GM19397 (cell line): Measurements from ENCODE around the gene STEAP3.

Source experiments
- ATAC-seq: cut with Tn5 transposase; IDR thresholded peaks from one replicate; pipeline ENCODE4 v1.9.1; 2021; ENCODE audit warnings: mild to moderate bottlenecking, moderate library complexity; ENCODE audit not compliant: unreplicated experiment

STEAP3 gene

DNA sequence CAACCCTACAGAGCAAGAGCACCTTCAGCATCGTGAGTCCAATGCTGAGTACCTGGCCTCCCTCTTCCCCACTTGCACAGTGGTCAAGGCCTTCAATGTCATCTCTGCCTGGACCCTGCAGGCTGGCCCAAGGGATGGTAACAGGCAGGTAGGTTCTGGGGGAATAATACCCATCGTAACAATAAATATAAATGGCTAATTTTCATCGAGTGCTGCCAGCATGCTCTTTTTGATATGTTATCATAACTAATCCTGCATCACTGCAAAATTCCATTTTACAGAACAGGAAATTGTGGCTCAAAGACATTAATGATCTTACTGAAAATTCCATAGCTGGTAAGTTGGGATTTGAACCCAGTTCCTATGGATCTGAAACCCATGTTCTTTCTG is 22.2 kb downstream of the STEAP3 start:
- no peak for ATAC-seq

DNA sequence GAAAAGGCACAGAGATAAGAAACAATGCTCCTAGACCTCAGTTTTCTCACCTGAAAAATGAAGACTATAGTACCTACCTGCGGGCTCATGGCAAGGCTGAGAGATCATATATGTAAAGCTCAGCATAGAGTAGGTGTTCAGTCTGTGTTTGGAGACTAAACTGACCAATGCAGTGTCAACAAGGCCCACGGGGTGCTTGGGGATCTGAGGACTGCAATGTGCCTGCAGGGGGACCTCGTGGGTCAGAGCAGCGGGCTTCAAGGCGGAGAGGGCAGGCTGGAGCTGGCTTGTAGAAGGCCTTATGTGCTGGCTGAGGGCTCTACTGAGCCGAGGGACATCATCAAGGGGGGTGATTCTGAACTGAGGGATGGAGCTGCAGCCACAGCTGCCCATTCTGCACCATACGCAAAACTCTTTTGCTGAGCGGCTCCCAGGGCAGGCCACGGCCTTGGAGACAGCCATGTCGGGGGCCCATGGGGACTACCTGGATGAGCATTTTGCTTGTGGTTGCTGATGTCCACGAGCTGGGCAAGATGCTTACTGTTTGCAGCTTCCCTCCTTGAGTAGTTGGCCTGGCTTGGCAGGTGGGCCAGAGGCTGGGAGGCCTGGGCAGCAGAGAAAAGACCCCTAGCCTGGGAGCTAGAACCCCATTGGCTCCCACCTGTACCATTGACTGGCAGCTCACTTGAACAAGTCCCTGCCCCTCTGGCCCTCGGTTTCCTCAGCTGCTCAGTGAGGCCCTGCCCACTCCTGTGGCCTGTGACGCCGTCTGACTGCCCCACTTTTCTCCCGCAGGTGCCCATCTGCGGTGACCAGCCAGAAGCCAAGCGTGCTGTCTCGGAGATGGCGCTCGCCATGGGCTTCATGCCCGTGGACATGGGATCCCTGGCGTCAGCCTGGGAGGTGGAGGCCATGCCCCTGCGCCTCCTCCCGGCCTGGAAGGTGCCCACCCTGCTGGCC is 23.5 kb downstream of the STEAP3 start:
- ATAC-seq: no peak

DNA sequence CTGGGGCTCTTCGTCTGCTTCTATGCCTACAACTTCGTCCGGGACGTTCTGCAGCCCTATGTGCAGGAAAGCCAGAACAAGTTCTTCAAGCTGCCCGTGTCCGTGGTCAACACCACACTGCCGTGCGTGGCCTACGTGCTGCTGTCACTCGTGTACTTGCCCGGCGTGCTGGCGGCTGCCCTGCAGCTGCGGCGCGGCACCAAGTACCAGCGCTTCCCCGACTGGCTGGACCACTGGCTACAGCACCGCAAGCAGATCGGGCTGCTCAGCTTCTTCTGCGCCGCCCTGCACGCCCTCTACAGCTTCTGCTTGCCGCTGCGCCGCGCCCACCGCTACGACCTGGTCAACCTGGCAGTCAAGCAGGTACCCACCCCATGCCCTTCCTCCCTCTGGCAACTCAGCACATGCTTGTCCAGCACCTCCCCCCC is 24.2 kb downstream of the STEAP3 start:
- no peak for ATAC-seq

DNA sequence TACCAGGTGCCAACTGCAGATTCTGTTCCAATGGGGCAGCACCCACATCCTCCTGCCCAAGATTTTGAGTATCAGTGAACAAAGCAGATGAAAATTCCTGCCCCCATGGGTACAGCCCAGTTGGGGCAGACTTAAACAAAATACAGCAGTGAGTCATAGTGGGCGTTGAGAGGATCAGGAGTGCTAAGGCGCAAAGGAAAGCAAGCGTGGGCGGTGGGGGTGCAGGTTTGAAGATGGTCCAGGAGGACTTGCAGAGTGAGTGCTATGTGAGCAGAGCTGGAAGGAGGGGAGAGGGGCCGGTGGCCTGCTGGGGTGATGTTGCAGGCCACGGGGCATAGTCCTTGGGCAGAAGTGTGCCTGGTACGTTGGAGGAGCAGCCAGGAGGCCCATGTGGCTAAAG is 24.7 kb downstream of the STEAP3 start:
- no peak for ATAC-seq

DNA sequence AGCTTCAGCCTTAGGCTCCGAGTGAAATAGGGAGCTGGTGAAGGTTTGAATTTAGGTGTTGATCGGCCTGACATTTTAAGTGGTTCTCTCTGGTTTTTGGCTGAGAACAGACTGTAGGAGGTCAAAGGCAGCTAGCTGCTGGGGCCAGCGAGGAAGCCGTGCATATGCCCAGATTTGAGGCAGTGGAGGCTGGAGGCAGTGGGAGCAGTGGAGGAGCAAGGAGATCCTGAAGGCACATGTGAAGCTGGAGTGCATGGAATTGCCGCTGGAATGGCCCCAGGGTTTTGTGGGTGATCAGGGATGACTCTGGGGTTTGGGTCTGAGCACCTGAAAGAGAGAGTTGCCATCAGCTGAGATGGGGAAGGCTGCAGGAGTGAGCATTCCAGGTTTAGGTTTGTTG is 25.1 kb downstream of the STEAP3 start:
- no peak for ATAC-seq

DNA sequence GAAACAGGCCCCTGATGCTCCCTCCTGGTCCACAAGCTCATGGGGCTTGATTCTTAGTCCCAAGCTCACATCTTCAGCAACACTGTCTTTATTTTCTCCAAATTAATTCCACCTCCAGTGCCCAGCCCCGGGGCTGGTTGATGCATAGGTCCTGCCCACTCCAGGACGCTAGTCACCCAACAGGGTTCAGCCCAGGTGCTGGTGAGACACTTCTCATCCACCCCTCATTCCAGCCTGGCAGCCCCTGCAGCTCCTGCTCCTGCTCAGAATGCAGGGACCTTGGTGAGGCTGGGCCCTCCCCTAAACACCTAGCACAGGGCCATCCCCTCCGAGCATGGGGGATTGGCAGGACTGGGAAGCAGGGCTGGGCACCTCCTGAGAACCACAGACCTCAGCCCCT is 25.7 kb downstream of the STEAP3 start:
- no peak for ATAC-seq

DNA sequence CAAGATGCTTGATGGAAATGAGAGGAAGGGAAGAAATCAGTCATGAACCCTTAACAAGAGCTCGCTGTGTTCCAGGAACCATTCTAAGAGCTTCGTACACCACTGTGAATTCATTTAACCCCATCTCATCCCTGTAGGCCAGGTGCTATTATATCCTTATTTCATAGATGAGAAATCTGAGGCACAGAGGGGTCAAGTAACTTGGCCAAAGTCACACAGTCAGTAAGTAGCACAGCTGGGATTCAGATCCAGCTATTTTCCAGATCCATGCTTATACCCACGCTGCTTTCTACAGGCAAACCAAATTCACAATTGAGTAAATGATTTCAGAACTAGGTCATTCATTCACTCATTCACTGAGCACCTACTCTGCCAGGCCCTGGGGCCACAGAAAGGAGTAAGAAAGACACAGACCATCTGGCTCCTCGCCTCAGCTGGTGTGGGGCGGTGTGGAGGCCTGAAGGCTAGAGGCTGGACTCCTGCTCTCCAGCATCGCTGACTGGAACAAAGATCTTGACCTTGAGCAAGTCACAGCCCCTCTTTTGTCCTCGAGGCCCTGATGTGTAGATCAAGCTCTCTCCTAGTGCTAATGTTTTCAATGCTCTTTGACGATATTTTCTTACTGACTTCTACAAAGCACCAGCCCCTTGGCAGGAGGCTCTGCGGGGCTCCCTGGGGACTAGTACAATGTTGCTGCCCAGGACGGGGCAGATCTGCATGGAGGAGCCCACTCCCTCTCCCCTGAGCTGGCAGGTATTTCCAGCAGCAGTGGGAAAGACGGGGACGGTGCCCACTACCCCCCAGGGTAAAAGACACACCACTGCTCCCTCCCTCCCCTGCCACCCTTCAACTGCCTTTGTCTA is 26.5 kb downstream of the STEAP3 start:
- ATAC-seq: no peak

DNA sequence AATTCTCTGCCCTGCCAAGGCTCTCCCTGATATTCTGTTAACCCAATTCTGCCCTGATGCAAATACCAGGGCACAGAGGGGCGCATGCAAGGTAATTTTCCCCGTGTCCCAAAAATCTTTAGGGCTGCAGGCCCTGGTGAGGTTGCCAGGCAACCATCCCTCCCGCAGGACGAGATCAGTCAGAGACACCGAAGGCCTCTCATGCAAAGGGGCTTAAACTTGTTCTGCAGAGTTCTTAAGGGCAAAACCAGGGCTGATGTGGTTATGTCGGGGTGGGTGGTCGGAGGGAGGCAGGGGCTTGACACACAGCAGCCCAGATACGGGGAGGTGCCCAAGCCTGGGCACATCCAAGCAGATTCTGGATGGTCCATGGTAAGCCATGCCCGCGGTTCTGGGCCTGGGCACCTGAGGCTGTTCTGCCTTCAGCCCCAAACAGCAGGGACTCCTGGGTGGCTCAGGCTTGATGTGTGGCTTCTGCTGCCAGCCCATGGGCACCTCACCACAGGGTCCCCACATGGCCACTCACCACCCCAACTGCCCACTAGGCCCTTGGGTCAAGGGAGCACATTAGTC is 27.2 kb downstream of the STEAP3 start:
- no peak for ATAC-seq

DNA sequence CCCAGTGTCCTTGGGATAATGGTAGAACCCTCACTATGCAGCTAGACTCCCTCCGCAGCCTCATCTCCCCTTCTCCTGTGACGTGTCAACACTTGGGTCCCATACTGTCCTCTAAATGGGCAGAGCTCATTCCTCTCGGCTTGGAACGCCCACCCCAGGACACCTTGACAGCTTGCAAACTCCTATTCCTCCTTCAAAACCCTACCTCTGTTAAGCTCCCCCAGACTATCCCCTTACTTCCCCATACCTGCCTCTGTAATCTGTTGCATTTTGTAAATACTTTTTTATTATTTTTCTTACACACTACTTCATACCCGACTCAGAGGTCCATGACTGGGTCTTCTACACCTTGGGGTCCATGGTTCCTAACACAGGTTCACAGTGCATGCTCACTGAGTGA is 28.0 kb downstream of the STEAP3 start:
- ATAC-seq: no peak

DNA sequence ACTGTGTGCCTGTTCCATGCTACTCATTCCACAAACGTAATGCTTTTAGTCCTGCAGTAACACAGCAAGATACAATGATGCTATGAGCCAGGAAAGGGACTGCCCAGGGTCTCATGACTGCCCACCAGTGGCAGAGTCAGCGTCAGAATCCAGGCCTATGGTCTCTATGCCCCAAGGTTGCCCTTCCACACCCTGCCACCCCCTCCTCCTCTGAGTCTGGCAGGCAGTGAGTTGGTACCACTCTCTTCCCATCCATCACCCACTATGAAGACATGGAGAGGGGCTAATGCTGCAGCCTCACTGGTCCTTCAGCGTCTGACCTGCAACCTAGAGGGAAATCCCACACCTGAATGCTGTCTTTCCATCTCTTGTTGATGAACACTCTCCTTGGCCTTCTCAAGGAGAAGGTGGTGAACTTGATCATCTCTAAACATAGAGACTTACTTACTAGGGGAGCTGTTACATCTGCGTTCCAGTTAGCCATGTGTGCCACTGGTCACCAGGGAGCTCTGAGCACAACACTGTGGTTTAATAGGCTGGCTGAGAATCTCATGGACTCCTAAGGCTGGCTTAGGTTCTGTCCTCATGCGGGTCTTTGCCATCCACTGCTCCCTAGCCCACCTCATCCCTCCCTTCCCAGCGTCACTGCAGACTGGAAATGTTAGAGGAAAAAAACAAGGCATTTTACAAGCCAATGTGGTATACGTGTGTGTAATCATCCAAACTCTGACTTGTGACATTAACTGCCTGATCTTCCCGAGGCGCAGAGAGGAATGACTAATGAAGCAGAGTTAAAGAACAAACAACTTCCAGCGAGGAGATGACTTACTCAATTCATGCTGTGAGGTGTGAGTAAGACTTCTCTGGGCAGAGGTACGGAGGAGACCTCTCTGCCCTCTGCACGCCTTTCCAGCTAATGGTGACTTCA is 28.8 kb downstream of the STEAP3 start:
- ATAC-seq: no peak

DNA sequence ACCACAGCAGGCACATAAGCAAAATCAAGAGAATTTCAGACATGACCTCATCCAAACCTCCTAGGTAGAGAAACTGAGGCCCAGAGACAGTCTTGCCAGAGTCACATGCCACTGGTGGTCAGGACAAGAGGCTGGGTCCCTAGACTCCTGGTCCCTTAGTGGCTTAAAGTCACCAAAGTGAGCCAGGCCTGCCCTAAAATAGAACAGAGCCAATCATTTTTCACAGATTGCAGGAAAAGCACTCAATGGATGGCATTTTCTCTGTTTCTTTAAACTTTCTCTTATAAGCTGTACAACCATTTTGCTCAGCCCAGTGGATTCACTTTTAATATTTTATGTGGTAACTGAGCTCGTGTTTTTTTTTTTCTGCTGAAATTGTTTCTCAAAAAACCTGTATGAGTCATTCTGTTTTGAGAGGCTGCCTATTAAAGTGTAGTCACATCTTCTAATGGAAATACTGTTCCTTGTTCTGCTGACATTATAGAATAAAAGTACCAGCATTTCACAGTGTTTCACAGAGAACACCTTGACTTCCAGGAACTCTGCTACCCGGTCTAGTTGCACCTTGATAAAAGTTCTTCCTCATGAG is 29.6 kb downstream of the STEAP3 start:
- no peak for ATAC-seq

DNA sequence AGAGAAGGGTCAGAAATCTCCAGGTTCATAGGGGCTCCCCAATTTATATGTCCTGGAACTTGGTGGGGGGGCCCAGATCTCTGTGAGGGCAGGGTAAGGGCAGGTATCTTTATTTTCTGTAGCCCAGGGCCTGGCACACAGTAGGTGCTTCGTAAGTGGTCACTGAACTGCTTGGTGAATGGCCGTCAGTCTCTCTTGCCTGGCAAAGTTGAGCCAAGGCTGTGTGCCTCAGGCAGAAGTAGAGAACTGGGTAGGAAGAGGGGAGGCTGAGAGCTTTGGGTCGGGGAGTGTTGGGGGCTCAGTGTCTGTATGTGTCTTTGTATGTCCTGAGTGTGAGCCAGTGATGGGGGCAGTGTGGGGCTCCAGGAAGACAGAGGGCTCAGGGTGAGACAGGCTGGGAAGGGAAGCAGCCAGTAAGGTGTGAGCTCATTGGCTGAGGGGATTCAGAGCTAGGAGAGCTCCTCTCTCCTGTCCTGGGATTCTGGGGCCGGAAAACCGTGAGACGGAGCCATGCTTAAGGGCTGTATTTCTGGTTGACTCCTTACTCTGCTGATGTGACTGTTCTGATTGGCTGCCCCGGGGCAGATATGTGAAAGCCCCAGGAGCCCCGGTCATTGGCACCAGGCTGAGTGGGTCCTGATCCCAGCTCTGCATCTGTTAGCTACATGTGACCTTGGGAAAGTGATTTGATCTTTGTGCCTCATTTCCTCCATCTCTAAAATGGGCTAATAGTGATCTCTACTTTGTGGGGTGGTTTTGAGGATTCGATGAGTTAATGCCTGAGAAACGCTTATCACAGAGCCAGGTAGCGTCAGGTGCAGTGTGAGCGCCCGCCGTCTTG is 30.3 kb downstream of the STEAP3 start:
- ATAC-seq: no peak

DNA sequence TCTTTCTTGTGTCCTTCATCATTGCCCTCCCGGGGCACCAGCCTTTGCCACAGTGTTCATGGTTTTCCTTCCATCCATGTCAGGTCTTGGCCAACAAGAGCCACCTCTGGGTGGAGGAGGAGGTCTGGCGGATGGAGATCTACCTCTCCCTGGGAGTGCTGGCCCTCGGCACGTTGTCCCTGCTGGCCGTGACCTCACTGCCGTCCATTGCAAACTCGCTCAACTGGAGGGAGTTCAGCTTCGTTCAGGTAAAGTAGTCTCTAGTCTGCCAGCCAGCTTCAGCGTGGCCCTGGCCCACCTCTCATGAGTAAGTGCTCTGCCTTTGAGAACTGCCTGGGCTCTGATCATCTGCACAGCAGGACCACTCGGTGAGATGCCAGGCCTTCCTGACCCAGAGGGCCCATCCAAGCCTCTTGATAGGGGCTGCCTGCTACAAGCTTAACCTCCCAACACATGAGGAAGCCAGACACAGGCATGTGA is 31.0 kb downstream of the STEAP3 start:
- ATAC-seq: no peak

DNA sequence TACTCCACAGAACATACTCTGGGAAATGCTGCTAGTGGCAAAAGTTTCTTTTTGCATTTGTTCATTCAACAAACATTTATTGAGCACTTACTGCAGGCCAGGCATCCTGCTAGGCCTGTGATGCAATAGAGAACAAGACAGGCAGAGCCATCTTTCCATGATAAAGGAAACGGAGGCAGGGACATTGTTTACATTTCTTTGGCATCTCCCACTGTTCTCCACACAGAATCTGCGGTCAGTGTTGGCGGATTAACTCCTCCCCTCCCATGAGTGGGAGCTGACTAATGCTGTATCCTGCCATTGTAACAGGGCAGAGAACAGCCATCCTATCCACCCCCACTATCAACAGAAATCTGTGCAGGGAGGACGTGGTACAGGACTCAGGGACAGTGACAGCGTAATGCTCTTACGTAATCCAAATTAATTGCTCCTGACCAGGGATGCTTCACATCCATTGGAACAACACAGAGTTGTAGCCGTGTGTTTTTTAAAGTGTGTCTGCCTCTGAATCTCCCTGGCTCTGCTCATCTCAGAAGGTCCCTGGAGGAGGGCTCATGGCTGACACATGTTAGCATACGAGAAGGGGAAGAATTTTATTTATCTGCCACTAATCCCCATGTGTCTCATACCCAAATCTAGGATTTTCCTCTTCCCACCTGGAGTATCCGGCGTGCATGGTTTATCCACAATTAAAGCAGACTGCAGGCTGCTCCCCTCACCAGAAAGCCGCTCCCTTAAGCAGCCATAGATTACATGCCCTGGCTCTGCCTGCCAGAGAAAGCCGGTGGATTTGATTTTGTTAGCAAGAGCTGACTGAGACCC is 32.3 kb downstream of the STEAP3 start:
- ATAC-seq: no peak

DNA sequence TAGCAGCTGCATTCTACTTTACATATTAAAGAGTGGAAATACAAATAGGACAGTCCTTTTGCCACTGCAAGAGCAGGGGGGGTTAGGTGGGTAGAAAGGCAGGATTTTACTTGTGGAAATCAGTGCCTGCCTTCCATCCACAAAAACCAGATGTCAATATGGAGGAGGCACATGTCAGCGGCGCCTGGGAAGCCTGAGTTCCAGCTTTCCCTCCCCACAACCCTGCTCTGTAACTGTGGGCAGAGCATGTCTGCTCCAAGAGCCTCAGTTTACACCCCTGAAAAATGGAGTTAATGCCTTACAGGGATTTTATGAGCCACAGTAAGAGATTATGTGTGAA is 32.9 kb downstream of the STEAP3 start:
- ATAC-seq: no peak

DNA sequence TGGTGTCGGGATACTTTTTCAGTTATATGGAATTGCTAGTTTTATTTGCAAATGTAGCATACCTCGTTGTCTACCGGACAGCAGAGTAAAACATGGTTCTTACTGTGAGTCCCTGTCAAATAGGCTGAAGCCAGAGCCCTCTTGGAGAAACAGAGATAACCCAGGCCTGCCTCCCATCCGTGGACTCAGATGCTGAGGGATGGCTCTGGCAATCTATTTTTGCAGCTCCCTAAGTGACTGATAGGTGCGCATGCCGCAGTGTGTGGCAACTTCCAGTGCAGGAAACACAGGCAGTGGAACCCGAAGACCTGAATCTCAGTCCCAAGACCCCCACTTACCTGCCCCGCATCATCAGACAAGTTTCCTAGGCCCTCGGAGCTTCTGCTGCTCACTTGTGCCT is 33.6 kb downstream of the STEAP3 start:
- ATAC-seq: no peak

DNA sequence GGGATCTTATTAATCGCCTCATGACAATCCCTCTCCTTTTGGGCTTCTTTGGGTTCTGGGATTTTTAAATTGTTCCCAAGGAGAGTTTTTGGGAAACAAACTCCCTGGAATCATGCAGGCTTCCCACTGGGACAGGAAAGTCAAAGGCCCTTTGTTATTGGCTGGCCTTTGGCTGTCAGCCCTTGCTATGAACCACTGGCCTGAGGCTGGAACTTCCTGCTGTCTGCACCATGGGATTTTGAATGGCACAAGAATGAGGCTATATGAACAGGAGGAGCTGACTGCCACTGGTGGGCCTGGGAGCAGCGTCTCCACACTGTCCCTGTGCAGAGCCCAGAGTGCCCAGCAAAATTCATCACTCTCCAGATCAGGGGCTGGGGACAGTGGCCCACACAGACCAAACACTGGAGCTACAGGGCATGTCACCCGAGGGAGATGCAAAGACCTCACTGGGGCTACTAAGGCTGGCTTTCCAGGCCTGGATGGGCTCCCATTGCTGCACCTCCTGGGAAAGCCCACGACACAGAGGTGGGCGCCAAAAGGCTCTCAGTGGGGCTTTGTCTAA is 35.7 kb downstream of the STEAP3 start:
- no peak for ATAC-seq
